K562 (cell line): ENCODE results near the gene OOSP1. TPM values are rescaled to one million over a fixed set of nuclear protein-coding genes. Genes with fewer than 3 reads are reported as not detected.

Experiments
- ATAC-seq: fragments of 200-7000 bp; cut with Tn5 transposase; 3 replicates; pipeline ENCODE4 v1.9.1; 2020; ENCODE audit warnings: moderate library complexity
- BruUV-seq: library from RNA; stranded (reverse); fragments of 400-500 nt; replicated peaks from 2 replicates; lab custom pipeline; 2021; lab: Mats Ljungman, UMichigan
- CTCF ChIA-PET: fragments of 300-600 bp; formaldehyde crosslinking; extraction: SDS; loops from one replicate; lab custom pipeline; 2021; ENCODE audit warnings: low intra/inter-chr PET ratio; lab: Yijun Ruan, JAX
- POLR2A ChIA-PET: fragments of 300-600, 350-650 bp; sonication (Branson Sonifier 250); formaldehyde crosslinking; extraction: SDS; loops from one replicate; lab custom pipeline; 2021; ENCODE audit warnings: antibody characterized with exemption, inconsistent platforms; lab: Yijun Ruan, JAX
- DNase-seq, 4 experiments: peaks; one replicate each; pipeline versions ENCODE4 v3.0.0 to v3.0.0-alpha.2; 2011 to 2018; ENCODE audit warnings: low spot score in 3 of 4, mixed read lengths in 3 of 4; ENCODE audit errors: extremely low read depth in 1 of 4
- FAIRE-seq: peaks from 2 replicates; lab custom pipeline; 2011; peaks lifted over from hg19 to GRCh38; lab: Jason Lieb, UNC
- H2AFZ ChIP-seq: 2 replicates; pipeline ENCODE4 v1.6.0; 2011; ENCODE audit warnings: low read depth, low read length, control low read depth, inconsistent platforms
- H3K27ac ChIP-seq: fragments of 200-600 bp; 3 replicates; pipeline ENCODE4 v1.8.0; 2011; ENCODE audit warnings: low read depth, mild to moderate bottlenecking, control low read depth, inconsistent platforms, low read length, moderate library complexity, mixed read lengths; ENCODE audit errors: extremely low read depth
- H3K27me3 ChIP-seq, 2 experiments: fragments of 300-600 bp in 1 of 2; 2 replicates in 1 of 2; 3 replicates in 1 of 2; pipeline versions ENCODE4 v1.6.0 to v1.8.0; 2011; ENCODE audit warnings: inconsistent platforms in 2 of 2, low read length in 2 of 2, mild to moderate bottlenecking in 1 of 2, mixed read lengths in 1 of 2, moderate library complexity in 1 of 2; ENCODE audit not compliant: control insufficient read depth in 2 of 2, insufficient read depth in 2 of 2
- H3K36me3 ChIP-seq: fragments of 300-600 bp; 3 replicates; pipeline ENCODE4 v1.8.0; 2011; ENCODE audit warnings: mild to moderate bottlenecking, low read length, inconsistent platforms; ENCODE audit not compliant: control insufficient read depth, insufficient read depth
- H3K4me1 ChIP-seq, 2 experiments: fragments of 200-600 bp in 1 of 2; replicated peaks in 1 of 2; 2 replicates in 1 of 2; 3 replicates in 1 of 2; pipeline versions ENCODE4 v1.5.1 to v1.8.0; 2011; ENCODE audit warnings: inconsistent platforms in 2 of 2, low read length in 2 of 2, mild to moderate bottlenecking in 1 of 2, mixed read lengths in 1 of 2, moderate library complexity in 1 of 2; ENCODE audit not compliant: control insufficient read depth in 2 of 2, insufficient read depth in 2 of 2
- H3K4me2 ChIP-seq: 2 replicates; pipeline ENCODE4 v1.6.1; 2011; ENCODE audit warnings: low read length, control low read depth, inconsistent platforms, mixed read lengths; ENCODE audit not compliant: insufficient read depth
- H3K4me3 ChIP-seq: fragments of 200-600 bp; sonication (generic), shearing (Covaris generic); 2 replicates; pipeline ENCODE4 v1.5.1; 2016; ENCODE audit warnings: control low read depth, inconsistent platforms
- H3K79me2 ChIP-seq: fragments of 200-600 bp; 3 replicates; pipeline ENCODE4 v1.8.0; 2011; ENCODE audit warnings: low read length, inconsistent platforms; ENCODE audit not compliant: control insufficient read depth, insufficient read depth
- H3K9ac ChIP-seq, 2 experiments: 2 replicates each; pipeline versions ENCODE4 v1.6.0 to v1.6.1; 2011; ENCODE audit warnings: low read depth in 2 of 2, low read length in 2 of 2, control low read depth in 1 of 2, inconsistent platforms in 1 of 2, mild to moderate bottlenecking in 1 of 2, mixed read lengths in 1 of 2; ENCODE audit not compliant: insufficient read depth in 1 of 2
- H3K9me1 ChIP-seq: one replicate; pipeline ENCODE4 v1.6.0; 2011; ENCODE audit warnings: inconsistent platforms, mild to moderate bottlenecking, low read length, moderate library complexity; ENCODE audit not compliant: control insufficient read depth, insufficient read depth
- H3K9me3 ChIP-seq: replicated peaks from 2 replicates; pipeline ENCODE4 v1.5.1; 2011; ENCODE audit warnings: low read depth, low read length, inconsistent platforms; ENCODE audit not compliant: control insufficient read depth, insufficient read depth
- H4K20me1 ChIP-seq: replicated peaks from 2 replicates; pipeline ENCODE4 v1.6.1; 2011; ENCODE audit warnings: low read length, inconsistent platforms, mixed read lengths; ENCODE audit not compliant: control insufficient read depth, insufficient read depth
- CHAMP1 ChIP-seq: fragments of 450-650 bp; IDR thresholded peaks from 2 replicates; pipeline ENCODE4 v1.6.1; 2016; ENCODE audit warnings: mild to moderate bottlenecking
- CTBP1 ChIP-seq: fragments of 450-650 bp; IDR thresholded peaks from 2 replicates; pipeline ENCODE4 v1.6.1; 2016; ENCODE audit warnings: borderline replicate concordance
- HMGN3 ChIP-seq: IDR thresholded peaks from 2 replicates; pipeline ENCODE4 v1.6.1; 2011; ENCODE audit warnings: borderline replicate concordance, low read depth, mild to moderate bottlenecking, mixed read lengths, low read length; ENCODE audit not compliant: insufficient read length; ENCODE audit errors: extremely low read depth
- MBD1 ChIP-seq: fragments of 250-450 bp; sonication (Bioruptor Pico); IDR thresholded peaks from 2 replicates; pipeline ENCODE4 v1.8.0; 2022; ENCODE audit warnings: inconsistent platforms
- ZNF197 ChIP-seq: fragments of 200-800 bp; sonication (Bioruptor generic); IDR thresholded peaks from 2 replicates; pipeline ENCODE4 v1.6.1; 2016; ENCODE audit warnings: low read depth, missing genetic modification characterization, missing compliant biosample characterization
- ZNF76 ChIP-seq: fragments of 250-450 bp; sonication (Bioruptor Pico); IDR thresholded peaks from 2 replicates; pipeline ENCODE4 v1.4.0; 2020; ENCODE audit warnings: mild to moderate bottlenecking, moderate library complexity, borderline replicate concordance
- ZNF766 ChIP-seq: fragments of 200-800 bp; sonication (Bioruptor generic); conservative IDR thresholded peaks from 2 replicates; pipeline ENCODE4 v1.6.1; 2016; ENCODE audit warnings: missing genetic modification characterization, missing compliant biosample characterization
- WGBS: fragments of 100-300 bp; shearing (Covaris generic); methylation state at CpG from one replicate; pipeline ENCODE4 v1.1.6; 2016; ENCODE audit warnings: low coverage, mixed read lengths; ENCODE audit not compliant: insufficient coverage; ENCODE audit errors: missing lambda C conversion rate; 5-methylcytosine and 5-hydroxymethylcytosine counted together
- in situ Hi-C: fragments of 300-500 bp; cut with MboI; formaldehyde crosslinking; loops from 4 replicates; pipeline ENCODE4 v1.15.0; 2018; ENCODE audit warnings: inconsistent platforms, mixed read lengths
- intact Hi-C: fragments of 100-400 bp; cut with micrococcal nuclease; formaldehyde crosslinking; loops from 2 replicates; pipeline ENCODE4 v1.14.2; 2022
- polyA plus RNA-seq, 8 experiments: library from polyadenylated mRNA; depleted of rRNA in 4 of 8; stranded (reverse) in 5 of 8; unstranded in 3 of 8; fragments of >200 nt; fragmentation: Nextera tagmentation in 2 of 8; fragmentation: Illumina TruSeq in 1 of 8; extraction: Ambion mirVana in 2 of 8; extraction: Trizol in 1 of 8; gene quantifications; 2 replicates each; pipeline versions ENCODE4 v1.2.1 to v1.2.3, GENCODE V29; 2011 to 2014; ENCODE audit warnings: inconsistent platforms in 1 of 8, missing spikeins in 1 of 8
- total RNA-seq, 7 experiments: library from RNA; depleted of rRNA in 6 of 7; stranded (reverse); fragments of >200 nt in 6 of 7; fragmentation: Illumina TruSeq in 2 of 7; extraction: Trizol in 2 of 7; gene quantifications; 2 replicates each; pipeline versions ENCODE4 v1.2.1 to v1.2.3, GENCODE V29; 2011 to 2021; ENCODE audit warnings: low replicate concordance in 1 of 7
- TF ChIP-seq, protein P1 (sequence below), 2 experiments: fragments of 450-650 bp in 1 of 2; sonication (generic) in 1 of 2; formaldehyde crosslinking in 1 of 2; IDR thresholded peaks in 1 of 2; conservative IDR thresholded peaks in 1 of 2; 2 replicates each; pipeline versions ENCODE4 v1.6.1 to v1.8.1; 2016 to 2023; ENCODE audit warnings: mild to moderate bottlenecking in 2 of 2, moderate library complexity in 2 of 2, inconsistent platforms in 1 of 2, missing genetic modification reagents in 1 of 2

The OOSP1 gene
- total and polyA plus RNA-seq, 9 of the 15 experiments (the other 6 are each of a cell fraction or from before 2014, with no cell fraction given): 0.14 to 3.0 (median 0.61) TPM

- TF ChIP-seq, protein P1, sequence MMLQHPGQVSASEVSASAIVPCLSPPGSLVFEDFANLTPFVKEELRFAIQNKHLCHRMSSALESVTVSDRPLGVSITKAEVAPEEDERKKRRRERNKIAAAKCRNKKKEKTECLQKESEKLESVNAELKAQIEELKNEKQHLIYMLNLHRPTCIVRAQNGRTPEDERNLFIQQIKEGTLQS (IDR thresholded peaks at IDR 0.05): peak; percentile 79
- TF ChIP-seq, protein P1 (CRISPR knock-in tag; conservative IDR thresholded peaks at IDR 0.05): no peak
- no peak for TF ChIP-seq CTBP1
- TF ChIP-seq MBD1 (CRISPR knock-in tag): no peak
Observed at GRCh38 chr11:59957094-59957493, 18.9 kb downstream of the OOSP1 start (continued).

DNA sequence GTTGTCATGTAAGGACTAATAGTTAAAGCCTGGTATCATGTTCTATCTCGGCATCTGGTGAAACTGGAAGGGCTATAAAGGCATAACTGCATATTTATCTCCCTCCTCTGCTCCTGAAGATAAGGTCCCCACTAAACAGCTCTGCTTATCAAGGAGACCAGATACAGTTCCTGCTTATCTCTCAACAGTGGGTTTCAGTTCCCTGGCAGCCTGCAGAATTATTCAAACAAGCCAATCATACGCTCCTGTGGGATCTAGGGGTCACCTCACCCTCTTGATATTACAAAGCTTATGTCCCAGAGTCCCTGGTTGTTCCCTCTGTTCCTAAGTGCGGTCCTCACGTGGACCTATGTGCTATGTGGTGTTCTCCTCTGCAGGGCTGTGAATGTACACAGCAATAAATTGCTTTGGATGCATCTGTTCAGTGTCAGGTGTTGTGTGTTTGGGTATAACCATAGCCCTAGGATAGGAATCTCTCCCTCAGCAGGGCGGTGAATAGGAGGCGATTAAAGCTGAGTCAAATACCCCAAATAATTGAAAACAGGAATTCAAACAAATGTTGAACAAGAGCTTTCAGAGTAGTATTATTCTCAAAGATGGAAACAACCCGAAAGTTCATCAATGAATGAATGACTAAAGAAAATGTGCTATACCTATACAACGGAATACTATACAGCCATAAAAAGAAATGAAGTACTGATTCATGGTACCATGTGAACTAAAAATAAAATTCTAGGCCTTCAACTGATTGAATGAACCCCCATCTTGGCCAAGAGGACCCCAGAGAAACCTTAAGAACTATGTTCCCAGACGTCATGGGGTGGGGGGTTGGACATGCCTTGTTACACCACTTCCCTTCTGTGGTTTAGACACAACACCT lies 22.5 kb downstream of the OOSP1 start:
- Histone ChIP-seq H3K27ac (peak overlapping the region; percentile 90), H2AFZ (peak overlapping the region; percentile 34), H3K4me1 (peaks cover 0 to 25% of the 10 kb centered on the region in 2 experiments; a peak in 3 of 5 replicates), H4K20me1 (no peaks in the 10 kb centered on the region), H3K4me2 (peak overlapping the region; percentile 57; the same call in 1 of the 2 replicates), H3K9me3 (peaks cover 29% of the 10 kb centered on the region), H3K9me1 (no peaks in the 10 kb centered on the region), H3K27me3 (no peaks in the 10 kb centered on the region), H3K79me2 (no peaks in the 10 kb centered on the region), H3K4me3 (no peak overlapping the region), H3K9ac (peak overlapping the region in 1 of 2 experiments; percentile 36; a peak in 1 of 4 replicates), H3K36me3 (peaks cover 7% of the 10 kb centered on the region; the same call in 2 of the 3 replicates)
- DNase-seq (peak; percentile 84 to 90 (median 88)), ATAC-seq (peak; percentile 88), FAIRE-seq (peak; percentile 86)
- whole genome bisulfite sequencing: 33% methylated on average over 9 of the region's 9 CpGs
- intact Hi-C loops (loop anchor here (1.0 to 2.0 kb wide), 2 partner anchors 138 to 170 kb away; no protein-coding TSS in a partner anchor), in situ Hi-C loops (no loop called here)
- CTCF ChIA-PET: no interaction called here
- POLR2A ChIA-PET: interaction anchor here (0.5 to 1.1 kb wide), 3 partner anchors 9 to 1375 kb away, joined by 3 to 4 read pairs (median 4); no protein-coding TSS in a partner anchor
- BruUV-seq: no TSS peak
- TF ChIP-seq HMGN3 (peak; percentile 99), CHAMP1 (peak; percentile 100), ZNF197 (peak; percentile 98), ZNF76 (peak; percentile 76; the same call in 1 of the 2 replicates), ZNF766 (CRISPR knock-in tag) (peak; percentile 98)
